Tibial nerve (tissue), 4 donors: ENCODE measurements around the gene L3MBTL1.

Experiments used
- CTCF ChIP-seq, 5 experiments: fragments of 200-600 bp in 3 of 5; fragments of 450-650 bp in 2 of 5; sonication (generic) in 3 of 5; IDR thresholded peaks; one replicate each; pipeline ENCODE4 v1.5.1; 2016 to 2019; ENCODE audit warnings: antibody characterized with exemption in 5 of 5, mild to moderate bottlenecking in 3 of 5, moderate library complexity in 2 of 5
- EP300 ChIP-seq, 2 donors: sonication (generic); formaldehyde crosslinking; IDR thresholded peaks; one replicate each; pipeline ENCODE4 v1.6.1; 2017; ENCODE audit warnings: antibody characterized with exemption in 2 of 2, mild to moderate bottlenecking in 1 of 2
- POLR2A ChIP-seq, 2 donors: fragments of 450-650 bp; IDR thresholded peaks; one replicate each; pipeline ENCODE4 v1.6.1; 2017; ENCODE audit warnings: antibody characterized with exemption in 2 of 2, mild to moderate bottlenecking in 2 of 2, moderate library complexity in 2 of 2

- no peak for TF ChIP-seq CTCF (IDR thresholded peaks at IDR 0.05)
- no peak for TF ChIP-seq POLR2A (IDR thresholded peaks at IDR 0.05)
- TF ChIP-seq EP300 (IDR thresholded peaks at IDR 0.05) = no peak
Observed at GRCh38 chr20:43458422-43458924, 49.0 kb upstream of the L3MBTL1 start.
